Progenitor cell of endocrine pancreas (in vitro differentiated cells): ENCODE measurements around the gene CA10. TPM values are rescaled to one million over a fixed set of nuclear protein-coding genes. Genes with fewer than 3 reads are reported as not detected.

Experiments
- DNase-seq: peaks from one replicate; pipeline ENCODE4 v3.0.0; 2021; ENCODE audit warnings: low spot score; ENCODE audit not compliant: unreplicated experiment
- H3K27ac Mint-ChIP-seq: 2 replicates; pipeline ENCODE4 v1.8.0; 2021; ENCODE audit warnings: mild to moderate bottlenecking, moderate library complexity, mixed read lengths
- H3K27me3 Mint-ChIP-seq: 2 replicates; pipeline ENCODE4 v1.8.0; 2021; ENCODE audit warnings: mixed read lengths
- H3K36me3 Mint-ChIP-seq: 2 replicates; pipeline ENCODE4 v1.8.0; 2022; ENCODE audit warnings: mixed read lengths; ENCODE audit not compliant: insufficient read depth
- H3K4me1 Mint-ChIP-seq: 2 replicates; pipeline ENCODE4 v1.8.0; 2021; ENCODE audit warnings: low read depth, mixed read lengths
- H3K4me3 Mint-ChIP-seq: 2 replicates; pipeline ENCODE4 v1.8.0; 2021; ENCODE audit warnings: low read depth, mild to moderate bottlenecking, moderate library complexity, mixed read lengths
- H3K9me3 Mint-ChIP-seq: 2 replicates; pipeline ENCODE4 v1.8.0; 2021; ENCODE audit warnings: low read depth, mixed read lengths
- total RNA-seq: library from RNA; stranded (reverse); gene quantifications from 2 replicates; pipeline ENCODE4 v1.2.1, GENCODE V29; 2021
- TF ChIP-seq, protein P1 (sequence below): fragments of 200-600 bp; sonication (generic); IDR thresholded peaks from one replicate; pipeline ENCODE4 v1.5.0; 2021; ENCODE audit warnings: antibody characterized with exemption, mild to moderate bottlenecking; ENCODE audit not compliant: unreplicated experiment

CA10 gene
- total RNA-seq, 1 donor from 2014 or later, result 0.53 TPM

- Mint-ChIP-seq H3K4me3 (no peak overlapping the region), H3K27ac (no peak overlapping the region), H3K27me3 (no peaks in the 10 kb centered on the region), H3K36me3 (no peaks in the 10 kb centered on the region), H3K9me3 (no peaks in the 10 kb centered on the region), H3K4me1 (peaks cover 23% of the 10 kb centered on the region)
- no peak for DNase-seq
- TF ChIP-seq, protein P1, sequence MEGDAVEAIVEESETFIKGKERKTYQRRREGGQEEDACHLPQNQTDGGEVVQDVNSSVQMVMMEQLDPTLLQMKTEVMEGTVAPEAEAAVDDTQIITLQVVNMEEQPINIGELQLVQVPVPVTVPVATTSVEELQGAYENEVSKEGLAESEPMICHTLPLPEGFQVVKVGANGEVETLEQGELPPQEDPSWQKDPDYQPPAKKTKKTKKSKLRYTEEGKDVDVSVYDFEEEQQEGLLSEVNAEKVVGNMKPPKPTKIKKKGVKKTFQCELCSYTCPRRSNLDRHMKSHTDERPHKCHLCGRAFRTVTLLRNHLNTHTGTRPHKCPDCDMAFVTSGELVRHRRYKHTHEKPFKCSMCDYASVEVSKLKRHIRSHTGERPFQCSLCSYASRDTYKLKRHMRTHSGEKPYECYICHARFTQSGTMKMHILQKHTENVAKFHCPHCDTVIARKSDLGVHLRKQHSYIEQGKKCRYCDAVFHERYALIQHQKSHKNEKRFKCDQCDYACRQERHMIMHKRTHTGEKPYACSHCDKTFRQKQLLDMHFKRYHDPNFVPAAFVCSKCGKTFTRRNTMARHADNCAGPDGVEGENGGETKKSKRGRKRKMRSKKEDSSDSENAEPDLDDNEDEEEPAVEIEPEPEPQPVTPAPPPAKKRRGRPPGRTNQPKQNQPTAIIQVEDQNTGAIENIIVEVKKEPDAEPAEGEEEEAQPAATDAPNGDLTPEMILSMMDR, result no peak
Measured at GRCh38 chr17:52181782-52182181, 23.3 kb upstream of the CA10 start.

DNA sequence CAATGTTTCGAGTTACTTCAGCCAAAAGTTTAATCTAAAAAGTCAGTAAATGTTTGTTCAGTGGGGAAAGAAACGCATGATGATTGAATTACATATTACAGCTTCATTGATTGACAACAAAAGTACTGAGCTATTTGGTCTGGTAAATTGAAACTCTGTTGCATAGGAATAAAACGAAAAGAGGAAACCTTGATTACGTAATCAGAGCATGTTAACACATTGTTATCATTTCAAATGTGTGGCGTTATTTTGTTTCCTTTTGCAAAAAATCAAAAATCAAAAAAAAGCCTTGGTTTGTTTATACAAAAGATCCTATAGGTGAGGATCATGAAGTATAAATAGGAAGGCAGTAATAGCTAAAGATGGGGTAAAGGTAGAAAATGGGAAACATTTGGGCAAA, 19.5 kb upstream of the CA10 start:
- peaks cover 25% of the 10 kb centered on the region for H3K4me1 Mint-ChIP-seq
- no peaks in the 10 kb centered on the region for H3K9me3 Mint-ChIP-seq
- TF ChIP-seq, protein P1, result no peak
- H3K4me3 Mint-ChIP-seq, result no peak overlapping the region
- DNase-seq, result no peak
- no peaks in the 10 kb centered on the region for H3K36me3 Mint-ChIP-seq
- H3K27ac Mint-ChIP-seq, result no peak overlapping the region
- H3K27me3 Mint-ChIP-seq, result no peaks in the 10 kb centered on the region

GRCh38 chr17:52170963-52171572, 12.6 kb upstream of the CA10 start:
- H3K27me3 Mint-ChIP-seq, result peaks cover 2% of the 10 kb centered on the region
- no peak overlapping the region for H3K27ac Mint-ChIP-seq
- H3K36me3 Mint-ChIP-seq, result no peaks in the 10 kb centered on the region
- no peaks in the 10 kb centered on the region for H3K9me3 Mint-ChIP-seq
- H3K4me1 Mint-ChIP-seq, result peaks cover 2% of the 10 kb centered on the region
- H3K4me3 Mint-ChIP-seq, result no peak overlapping the region
- TF ChIP-seq, protein P1, result peak; percentile 81
- DNase-seq, result peak; percentile 19

GRCh38 chr17:52160136-52160567, 1.6 kb upstream of the CA10 start:
- no peak for DNase-seq

DNA sequence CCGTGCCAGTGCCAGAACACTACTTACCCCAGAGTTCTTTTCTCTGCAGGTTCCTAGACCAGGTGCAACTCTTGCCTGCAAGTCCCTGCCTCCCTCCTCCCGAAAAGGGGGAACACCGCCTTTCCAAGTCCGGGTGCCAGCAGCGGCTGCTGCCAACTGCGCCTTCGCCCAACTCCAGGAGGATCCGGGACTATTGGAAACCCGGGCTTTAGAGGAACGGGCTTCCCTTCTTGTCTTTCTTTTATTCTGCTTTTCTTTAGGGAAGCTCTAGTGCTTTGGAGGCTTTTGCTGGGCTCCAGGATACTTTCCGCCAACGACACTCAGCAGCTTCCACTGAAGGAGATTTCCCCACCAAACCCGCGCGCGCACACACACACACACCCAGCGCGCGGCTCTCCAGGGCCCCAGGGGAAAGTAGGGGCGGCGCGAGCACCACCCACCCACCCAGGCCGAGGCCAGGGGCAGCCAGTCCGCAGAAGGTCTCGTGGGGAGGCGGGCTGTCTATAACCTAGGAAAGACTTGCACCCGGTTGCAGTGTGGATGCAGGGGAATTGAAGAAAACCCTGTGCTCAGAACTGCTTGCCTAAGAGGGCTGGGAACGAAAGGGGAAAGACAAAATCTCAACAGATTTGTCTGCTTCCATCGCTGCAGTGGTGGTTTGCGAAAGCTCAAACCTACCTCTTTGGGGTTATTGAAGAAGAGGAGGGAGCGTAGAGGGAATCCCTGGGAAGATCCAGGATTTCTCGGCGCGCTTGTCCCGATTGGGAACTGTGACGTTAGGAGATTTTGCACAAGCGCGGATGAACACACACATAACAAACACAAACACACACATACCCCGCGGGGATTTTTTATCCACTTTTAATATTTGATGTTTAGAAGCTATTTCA, 977 bp upstream of the CA10 start:
- peaks cover 81% of the 10 kb centered on the region for H3K27me3 Mint-ChIP-seq
- DNase-seq, result no peak
- TF ChIP-seq, protein P1, result no peak
- peaks cover 8% of the 10 kb centered on the region for H3K4me1 Mint-ChIP-seq
- no peaks in the 10 kb centered on the region for H3K9me3 Mint-ChIP-seq
- no peaks in the 10 kb centered on the region for H3K36me3 Mint-ChIP-seq
- H3K4me3 Mint-ChIP-seq, result peak overlapping the region; percentile 64
- H3K27ac Mint-ChIP-seq, result no peak overlapping the region

More at GRCh38 chr17:52160136-52160567, 1.6 kb upstream of the CA10 start:
- peaks cover 8% of the 10 kb centered on the region for H3K4me1 Mint-ChIP-seq
- H3K36me3 Mint-ChIP-seq, result no peaks in the 10 kb centered on the region
- no peak overlapping the region for H3K4me3 Mint-ChIP-seq
- H3K27ac Mint-ChIP-seq, result no peak overlapping the region
- TF ChIP-seq, protein P1, result no peak
- H3K27me3 Mint-ChIP-seq, result peaks cover 78% of the 10 kb centered on the region
- H3K9me3 Mint-ChIP-seq, result no peaks in the 10 kb centered on the region
